ENCODE measurements around the gene NOSTRIN.
"Not testable (repeated sequence)": the region's sequence is repeated elsewhere in the genome, so short reads cannot be mapped to it uniquely, and the experiment has no call there.

Gene NOSTRIN

GRCh38 chr2:168852481-168852880, 50.0 kb downstream of the NOSTRIN start:
- no peak overlapping the region for H3K4me3 Mint-ChIP-seq
- no peaks in the 10 kb centered on the region for H3K4me1 Mint-ChIP-seq (ENCODE audit: low read depth)
- H3K36me3 Mint-ChIP-seq (ENCODE audit: low read depth), result peaks cover 30% of the 10 kb centered on the region
- H3K9me3 Mint-ChIP-seq, result no peaks in the 10 kb centered on the region
- DNase-seq (ENCODE audit: low spot score), result no peak
- no peaks in the 10 kb centered on the region for H3K27me3 Mint-ChIP-seq (ENCODE audit: low read depth)
- H3K27ac Mint-ChIP-seq, result no peak overlapping the region

- Mint-ChIP-seq H3K4me3 (no peak overlapping the region), H3K9me3 (no peaks in the 10 kb centered on the region), H3K27ac (no peak overlapping the region), H3K27me3 (ENCODE audit: low read depth) (no peaks in the 10 kb centered on the region), H3K36me3 (ENCODE audit: low read depth) (peaks cover 34% of the 10 kb centered on the region), H3K4me1 (ENCODE audit: low read depth) (no peaks in the 10 kb centered on the region)
- DNase-seq (ENCODE audit: low spot score), result no peak
Measured at GRCh38 chr2:168853471-168853870, 51.0 kb downstream of the NOSTRIN start.

DNA sequence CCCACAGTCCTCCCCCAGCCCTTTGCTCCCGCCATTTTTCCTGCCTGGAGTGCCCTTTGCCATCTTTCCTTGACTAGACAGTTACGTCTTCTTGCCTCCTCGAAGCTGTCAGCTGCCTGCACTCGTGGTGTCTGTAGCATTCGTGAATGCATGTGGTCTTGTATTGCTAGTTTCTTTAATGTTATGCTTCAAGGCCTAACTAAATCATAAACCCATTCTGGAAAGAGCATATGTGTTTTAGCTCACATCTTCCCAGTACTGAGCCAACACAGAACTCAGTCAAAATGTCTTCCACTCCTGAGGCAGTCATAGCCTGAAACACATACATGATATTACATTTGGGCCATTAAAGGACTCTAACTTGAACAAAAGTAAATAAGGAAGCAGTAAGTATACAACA, 52.2 kb downstream of the NOSTRIN start:
- Mint-ChIP-seq H3K27me3 (ENCODE audit: low read depth) (no peaks in the 10 kb centered on the region), H3K4me1 (ENCODE audit: low read depth) (no peaks in the 10 kb centered on the region), H3K27ac (no peak overlapping the region), H3K9me3 (no peaks in the 10 kb centered on the region), H3K36me3 (ENCODE audit: low read depth) (peaks cover 41% of the 10 kb centered on the region), H3K4me3 (no peak overlapping the region)
- DNase-seq (ENCODE audit: low spot score), result no peak

GRCh38 chr2:168855601-168856000, 53.2 kb downstream of the NOSTRIN start:
- Mint-ChIP-seq H3K9me3 (no peaks in the 10 kb centered on the region), H3K27ac (no peak overlapping the region), H3K36me3 (ENCODE audit: low read depth) (peaks cover 41% of the 10 kb centered on the region)

DNA sequence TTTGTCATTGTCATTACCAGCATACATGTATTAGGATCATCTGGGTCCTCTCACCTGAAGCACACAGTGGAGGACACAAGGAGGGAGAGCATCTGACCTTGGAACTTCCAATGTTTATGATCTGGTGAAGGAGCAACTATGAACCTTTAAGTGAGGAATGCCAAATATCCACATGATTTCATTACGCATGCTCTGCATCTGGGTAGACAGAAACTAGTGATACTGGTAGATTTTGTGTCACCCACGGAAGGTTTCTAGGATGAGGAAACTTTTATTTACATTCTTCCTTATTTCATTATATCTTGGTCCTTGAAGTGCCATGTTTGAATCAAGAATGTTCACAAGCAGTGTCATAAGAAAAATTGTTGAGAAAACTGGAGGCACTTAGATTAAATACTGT, 55.7 kb downstream of the NOSTRIN start:
- Mint-ChIP-seq H3K27me3 (ENCODE audit: low read depth) (no peaks in the 10 kb centered on the region), H3K4me3 (no peak overlapping the region), H3K36me3 (ENCODE audit: low read depth) (peaks cover 44% of the 10 kb centered on the region), H3K9me3 (no peaks in the 10 kb centered on the region), H3K27ac (no peak overlapping the region), H3K4me1 (ENCODE audit: low read depth) (no peaks in the 10 kb centered on the region)
- DNase-seq (ENCODE audit: low spot score), result no peak

More at GRCh38 chr2:168855601-168856000, 53.2 kb downstream of the NOSTRIN start:
- Mint-ChIP-seq H3K4me1 (ENCODE audit: low read depth) (no peaks in the 10 kb centered on the region), H3K4me3 (no peak overlapping the region), H3K27me3 (ENCODE audit: low read depth) (no peaks in the 10 kb centered on the region)
- DNase-seq (ENCODE audit: low spot score), result no peak

GRCh38 chr2:168867164-168867563, 64.7 kb downstream of the NOSTRIN start:
- DNase-seq (ENCODE audit: low spot score); H3K27ac Mint-ChIP-seq; H3K27me3 Mint-ChIP-seq (ENCODE audit: low read depth); H3K4me3 Mint-ChIP-seq; H3K4me1 Mint-ChIP-seq (ENCODE audit: low read depth): not testable (repeated sequence)
- Mint-ChIP-seq H3K36me3 (ENCODE audit: low read depth) (peaks cover 71% of the 10 kb centered on the region), H3K9me3 (peaks cover 11% of the 10 kb centered on the region)

DNA sequence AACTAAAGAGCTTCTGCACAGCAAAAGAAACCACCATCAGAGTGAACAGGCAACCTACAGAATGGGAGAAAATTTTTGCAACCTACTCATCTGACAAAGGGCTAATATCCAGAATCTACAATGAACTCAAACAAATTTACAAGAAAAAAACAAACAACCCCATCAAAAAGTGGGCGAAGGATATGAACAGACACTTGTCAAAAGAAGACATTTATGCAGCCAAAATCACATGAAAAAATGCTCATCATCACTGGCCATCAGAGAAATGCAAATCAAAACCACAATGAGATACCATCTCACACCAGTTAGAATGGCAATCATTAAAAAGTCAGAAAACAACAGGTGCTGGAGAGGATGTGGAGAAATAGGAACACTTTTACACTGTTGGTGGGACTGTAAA, 67.9 kb downstream of the NOSTRIN start:
- not testable (repeated sequence) for H3K27me3 Mint-ChIP-seq (ENCODE audit: low read depth); H3K4me3 Mint-ChIP-seq; H3K4me1 Mint-ChIP-seq (ENCODE audit: low read depth); DNase-seq (ENCODE audit: low spot score); H3K27ac Mint-ChIP-seq
- H3K36me3 Mint-ChIP-seq (ENCODE audit: low read depth), result peaks cover 74% of the 10 kb centered on the region
- peaks cover 11% of the 10 kb centered on the region for H3K9me3 Mint-ChIP-seq

DNA sequence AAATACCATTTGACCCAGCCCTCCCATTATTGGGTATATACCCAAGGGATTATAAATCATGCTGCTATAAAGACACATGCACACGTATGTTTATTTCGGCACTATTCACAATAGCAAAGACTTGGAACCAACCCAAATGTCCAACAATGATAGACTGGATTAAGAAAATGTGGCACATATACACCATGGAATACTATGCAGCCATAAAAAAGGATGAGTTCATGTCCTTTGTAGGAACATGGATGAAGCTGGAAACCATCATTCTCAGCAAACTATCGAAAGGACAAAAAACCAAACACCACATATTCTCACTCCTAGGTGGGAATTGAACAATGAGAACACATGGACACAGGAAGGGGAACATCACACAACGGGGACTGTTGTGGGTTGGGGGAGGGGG, 68.4 kb downstream of the NOSTRIN start:
- peaks cover 11% of the 10 kb centered on the region for H3K9me3 Mint-ChIP-seq
- not testable (repeated sequence) for H3K27me3 Mint-ChIP-seq (ENCODE audit: low read depth); H3K4me1 Mint-ChIP-seq (ENCODE audit: low read depth); H3K27ac Mint-ChIP-seq; DNase-seq (ENCODE audit: low spot score); H3K4me3 Mint-ChIP-seq
- H3K36me3 Mint-ChIP-seq (ENCODE audit: low read depth), result peaks cover 69% of the 10 kb centered on the region

DNA sequence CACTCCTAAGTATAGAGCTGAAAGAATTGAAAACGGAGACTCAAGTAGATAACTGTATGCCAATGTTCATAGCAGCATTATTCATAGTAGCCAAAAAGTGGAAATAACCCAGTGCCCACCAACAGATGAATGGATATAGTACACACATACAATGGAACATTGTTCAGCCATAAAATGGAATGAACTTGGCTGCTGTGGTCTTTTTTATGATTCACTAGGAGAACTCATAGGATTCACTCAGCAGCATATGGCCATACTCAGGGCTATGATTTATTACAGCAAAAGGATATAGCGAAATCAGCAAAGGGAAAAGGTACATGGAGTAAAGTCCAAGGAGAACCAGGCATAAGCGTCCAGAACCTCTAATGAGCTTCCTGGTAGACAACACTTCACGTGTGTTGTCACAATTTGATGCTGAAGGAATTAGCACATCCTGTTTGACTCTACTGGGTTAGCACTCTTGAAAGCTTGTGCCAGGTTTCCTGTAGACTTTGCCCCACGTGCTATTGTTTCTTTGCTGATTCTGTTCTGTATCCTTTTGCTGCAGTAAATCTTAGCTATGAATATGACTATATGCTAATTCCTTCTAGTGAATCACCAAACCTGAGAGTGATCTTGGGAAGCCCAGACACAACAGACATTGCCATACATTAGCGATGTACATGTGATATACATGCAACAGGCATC, 72.1 kb downstream of the NOSTRIN start:
- Mint-ChIP-seq H3K27ac (no peak overlapping the region), H3K36me3 (ENCODE audit: low read depth) (peaks cover 48% of the 10 kb centered on the region), H3K9me3 (peaks cover 4% of the 10 kb centered on the region), H3K4me1 (ENCODE audit: low read depth) (peaks cover 7% of the 10 kb centered on the region), H3K27me3 (ENCODE audit: low read depth) (no peaks in the 10 kb centered on the region), H3K4me3 (no peak overlapping the region)
- no peak for DNase-seq (ENCODE audit: low spot score)

DNA sequence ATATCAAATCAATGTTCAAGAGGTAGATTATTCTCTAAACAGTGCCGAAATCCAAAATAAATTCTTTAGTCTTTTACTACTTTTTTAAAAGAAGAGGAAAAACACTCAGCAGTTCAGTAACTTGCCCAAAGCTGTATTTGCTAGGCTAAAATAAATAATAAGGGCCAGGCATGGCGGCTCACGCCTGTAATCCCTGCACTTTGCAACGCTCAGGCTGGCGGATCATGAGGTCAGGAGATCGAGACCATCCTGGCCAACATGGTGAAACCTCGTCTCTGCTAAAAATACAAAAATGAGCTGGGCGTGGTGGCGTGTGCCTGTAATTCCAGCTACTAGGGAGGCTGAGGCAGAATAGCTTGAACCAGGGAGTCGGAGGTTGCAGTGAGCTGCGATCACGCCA, 79.7 kb downstream of the NOSTRIN start:
- Mint-ChIP-seq H3K36me3 (ENCODE audit: low read depth) (peaks cover 34% of the 10 kb centered on the region), H3K4me1 (ENCODE audit: low read depth) (peaks cover 17% of the 10 kb centered on the region)
- not testable (repeated sequence) for H3K27ac Mint-ChIP-seq; DNase-seq (ENCODE audit: low spot score); H3K27me3 Mint-ChIP-seq (ENCODE audit: low read depth); H3K4me3 Mint-ChIP-seq; H3K9me3 Mint-ChIP-seq

DNA sequence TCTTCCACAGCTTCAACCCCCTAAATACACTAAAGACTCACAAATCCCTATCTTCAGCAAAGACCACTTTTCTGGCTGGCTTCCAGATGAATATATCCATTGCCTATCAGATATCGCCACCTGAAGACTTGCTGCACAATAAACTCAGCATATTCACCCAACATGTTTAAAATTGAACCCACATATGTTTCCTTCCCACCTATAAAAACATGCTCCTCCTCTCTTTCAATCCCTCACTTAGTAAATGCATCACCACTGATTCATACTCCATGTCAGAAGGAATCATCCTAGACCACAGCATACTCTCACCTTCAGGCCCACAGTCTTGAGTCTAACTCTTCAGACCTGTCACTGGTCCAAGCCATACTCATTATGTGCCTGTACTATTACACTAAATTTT, 82.5 kb downstream of the NOSTRIN start:
- no peaks in the 10 kb centered on the region for H3K9me3 Mint-ChIP-seq
- H3K4me3 Mint-ChIP-seq, result no peak overlapping the region
- no peak overlapping the region for H3K27ac Mint-ChIP-seq
- peaks cover 38% of the 10 kb centered on the region for H3K36me3 Mint-ChIP-seq (ENCODE audit: low read depth)
- DNase-seq (ENCODE audit: low spot score), result no peak
- no peaks in the 10 kb centered on the region for H3K27me3 Mint-ChIP-seq (ENCODE audit: low read depth)
- peaks cover 17% of the 10 kb centered on the region for H3K4me1 Mint-ChIP-seq (ENCODE audit: low read depth)

GRCh38 chr2:168889635-168890005, 87.2 kb downstream of the NOSTRIN start:
- Mint-ChIP-seq H3K36me3 (ENCODE audit: low read depth) (peaks cover 25% of the 10 kb centered on the region), H3K9me3 (no peaks in the 10 kb centered on the region), H3K27ac (peak overlapping the region; percentile 96), H3K27me3 (ENCODE audit: low read depth) (peaks cover 32% of the 10 kb centered on the region), H3K4me3 (peak overlapping the region; percentile 97), H3K4me1 (ENCODE audit: low read depth) (peaks cover 13% of the 10 kb centered on the region)
- no peak for DNase-seq (ENCODE audit: low spot score)

- H3K36me3 Mint-ChIP-seq (ENCODE audit: low read depth), result peaks cover 21% of the 10 kb centered on the region
- DNase-seq (ENCODE audit: low spot score), result peak; percentile 88
- H3K27ac Mint-ChIP-seq, result peak within 1 kb of the TSS; percentile 96
- peaks cover 12% of the 10 kb centered on the region for H3K4me1 Mint-ChIP-seq (ENCODE audit: low read depth)
- H3K4me3 Mint-ChIP-seq, result peak within 1 kb of the TSS; percentile 97
- peaks cover 37% of the 10 kb centered on the region for H3K27me3 Mint-ChIP-seq (ENCODE audit: low read depth)
- no peaks in the 10 kb centered on the region for H3K9me3 Mint-ChIP-seq
Measured at GRCh38 chr2:168890006-168890782, 87.8 kb downstream of the NOSTRIN start, which contains the start of gene SPC25. TSS of gene SPC25 (minus strand) at chr2:168890430. CDS start at chr2:168889519, 911 bp downstream.

DNA sequence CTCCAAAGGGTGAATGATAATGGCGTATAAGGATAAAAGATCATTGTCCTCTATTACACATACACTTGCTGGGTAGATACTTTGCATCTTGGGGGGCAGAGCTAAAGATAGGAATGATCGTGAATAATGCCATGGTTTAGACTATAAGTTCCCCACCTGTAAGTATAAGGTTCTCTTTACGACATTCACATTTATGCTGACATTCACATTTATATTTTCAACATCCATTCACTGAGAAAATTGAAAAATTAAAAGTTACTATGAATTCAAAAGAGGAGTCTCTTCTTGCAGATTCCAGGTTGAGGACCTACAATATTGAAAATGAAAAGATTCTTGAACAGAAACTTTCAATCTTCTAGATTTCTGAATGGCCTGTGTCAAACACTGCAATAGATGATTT, 89.9 kb downstream of the NOSTRIN start:
- H3K4me3 Mint-ChIP-seq, result no peak overlapping the region
- H3K36me3 Mint-ChIP-seq (ENCODE audit: low read depth), result peaks cover 10% of the 10 kb centered on the region
- no peak overlapping the region for H3K27ac Mint-ChIP-seq
- peaks cover 9% of the 10 kb centered on the region for H3K4me1 Mint-ChIP-seq (ENCODE audit: low read depth)
- H3K9me3 Mint-ChIP-seq, result no peaks in the 10 kb centered on the region
- no peak for DNase-seq (ENCODE audit: low spot score)
- peaks cover 52% of the 10 kb centered on the region for H3K27me3 Mint-ChIP-seq (ENCODE audit: low read depth)
